HepG2 (cell line): Measurements from ENCODE around the gene ZNRD2. TPM values are rescaled to one million over a fixed set of nuclear protein-coding genes. Genes with fewer than 3 reads are reported as not detected.

ENCODE experiments used
- ATAC-seq: fragments of 200-7000 bp; cut with Tn5 transposase; 3 replicates; pipeline ENCODE4 v1.9.1; 2020; ENCODE audit warnings: mild to moderate bottlenecking, moderate library complexity
- BruUV-seq: library from RNA; stranded (reverse); fragments of 400-500 nt; replicated peaks from 2 replicates; lab custom pipeline; 2021; lab: Mats Ljungman, UMichigan
- CTCF ChIA-PET: fragments of 300-600 bp; formaldehyde crosslinking; extraction: SDS; loops from one replicate; lab custom pipeline; 2021; ENCODE audit warnings: low total read pairs, inconsistent platforms, low intra/inter-chr PET ratio; lab: Yijun Ruan, JAX
- POLR2A ChIA-PET: fragments of 350-600 bp; sonication (Branson Sonifier 250); formaldehyde crosslinking; loops from one replicate; lab custom pipeline; 2020; ENCODE audit warnings: antibody characterized with exemption, inconsistent platforms; lab: Yijun Ruan, JAX
- DNase-seq: peaks from one replicate; pipeline ENCODE4 v3.0.0-alpha.2; 2015; ENCODE audit warnings: low spot score
- FAIRE-seq: peaks from 3 replicates; lab custom pipeline; 2011; peaks lifted over from hg19 to GRCh38; lab: Jason Lieb, UNC
- H2AFZ ChIP-seq: one replicate; pipeline ENCODE4 v1.6.1; 2011; ENCODE audit warnings: low read length, inconsistent platforms
- H3K27ac ChIP-seq: fragments of 300-600 bp; 3 replicates; pipeline ENCODE4 v1.8.0; 2011; ENCODE audit warnings: mixed run types, mild to moderate bottlenecking, mixed read lengths, low read length, inconsistent platforms; ENCODE audit not compliant: insufficient read depth; ENCODE audit errors: extremely low read length
- H3K27me3 ChIP-seq, 2 experiments: fragments of 200-600 bp in 1 of 2; 2 replicates in 1 of 2; 3 replicates in 1 of 2; pipeline versions ENCODE4 v1.6.0 to v1.8.0; 2011; ENCODE audit warnings: low read length in 2 of 2, mild to moderate bottlenecking in 2 of 2, moderate library complexity in 2 of 2, inconsistent platforms in 1 of 2; ENCODE audit not compliant: insufficient read depth in 2 of 2, control insufficient read depth in 1 of 2
- H3K36me3 ChIP-seq, 2 experiments: fragments of 200-600 bp in 1 of 2; replicated peaks in 1 of 2; 2 replicates in 1 of 2; 3 replicates in 1 of 2; pipeline versions ENCODE4 v1.5.1 to v1.8.0; 2011; ENCODE audit warnings: low read length in 2 of 2, inconsistent platforms in 1 of 2; ENCODE audit not compliant: insufficient read depth in 2 of 2, control insufficient read depth in 1 of 2
- H3K4me1 ChIP-seq: 2 replicates; pipeline ENCODE4 v1.5.1; 2012; ENCODE audit warnings: low read length, inconsistent platforms; ENCODE audit not compliant: insufficient read depth
- H3K4me2 ChIP-seq: 2 replicates; pipeline ENCODE4 v1.6.0; 2011; ENCODE audit warnings: low read depth, low read length, inconsistent platforms
- H3K4me3 ChIP-seq, 3 experiments: fragments of 200-600 bp in 1 of 3; sonication (generic), shearing (Covaris generic) in 1 of 3; replicated peaks in 1 of 3; 2 replicates each; pipeline ENCODE4 v1.5.1; 2011 to 2016; ENCODE audit warnings: low read length in 3 of 3, inconsistent platforms in 2 of 3, low read depth in 2 of 3, mild to moderate bottlenecking in 2 of 3, control low read depth in 1 of 3, mixed read lengths in 1 of 3; ENCODE audit not compliant: insufficient read depth in 1 of 3
- H3K79me2 ChIP-seq: one replicate; pipeline ENCODE4 v1.6.1; 2011; ENCODE audit warnings: low read length, inconsistent platforms; ENCODE audit not compliant: insufficient read depth
- H3K9ac ChIP-seq: 2 replicates; pipeline ENCODE4 v1.6.0; 2011; ENCODE audit warnings: mild to moderate bottlenecking, low read depth, low read length, inconsistent platforms; ENCODE audit not compliant: insufficient read depth
- H3K9me3 ChIP-seq: 2 replicates; pipeline ENCODE4 v1.5.1; 2012; ENCODE audit warnings: mild to moderate bottlenecking, low read length
- H4K20me1 ChIP-seq: 2 replicates; pipeline ENCODE4 v1.6.0; 2011; ENCODE audit warnings: inconsistent platforms, mild to moderate bottlenecking, low read length, moderate library complexity; ENCODE audit not compliant: insufficient read depth
- AHDC1 ChIP-seq: sonication (generic); formaldehyde crosslinking; IDR thresholded peaks from 2 replicates; pipeline ENCODE4 v1.5.1; 2020; ENCODE audit warnings: mild to moderate bottlenecking, missing genetic modification reagents, borderline replicate concordance
- KAT2B ChIP-seq: fragments of 150-350 bp; IDR thresholded peaks from 2 replicates; pipeline ENCODE4 v1.6.1; 2014; ENCODE audit warnings: low read depth, low read length, borderline replicate concordance
- NFE2L2 ChIP-seq: fragments of 150-350 bp; IDR thresholded peaks from 2 replicates; pipeline ENCODE4 v1.6.1; 2014; ENCODE audit warnings: low read length
- NFIC ChIP-seq: IDR thresholded peaks from 2 replicates; pipeline ENCODE4 v1.6.1; 2012; ENCODE audit warnings: mild to moderate bottlenecking, low read length, inconsistent platforms
- NRL ChIP-seq: sonication (generic); formaldehyde crosslinking; IDR thresholded peaks from 2 replicates; pipeline ENCODE4 v1.5.0; 2020; ENCODE audit warnings: missing genetic modification reagents, mild to moderate bottlenecking, moderate library complexity, borderline replicate concordance
- SALL1 ChIP-seq: sonication (generic); formaldehyde crosslinking; IDR thresholded peaks from 2 replicates; pipeline ENCODE4 v1.8.0; 2022; ENCODE audit warnings: mild to moderate bottlenecking, missing genetic modification reagents
- THRA ChIP-seq: sonication (generic); formaldehyde crosslinking; IDR thresholded peaks from 2 replicates; pipeline ENCODE4 v1.4.0; 2020; ENCODE audit warnings: missing genetic modification reagents, borderline replicate concordance
- ZNF101 ChIP-seq: sonication (generic); formaldehyde crosslinking; IDR thresholded peaks from 2 replicates; pipeline ENCODE4 v1.4.0; 2020; ENCODE audit warnings: mild to moderate bottlenecking, low read depth, missing genetic modification reagents, borderline replicate concordance
- ZNF256 ChIP-seq: sonication (generic); formaldehyde crosslinking; conservative IDR thresholded peaks from 2 replicates; pipeline ENCODE4 v1.4.0; 2020; ENCODE audit warnings: missing genetic modification reagents
- ZSCAN25 ChIP-seq: sonication (generic); formaldehyde crosslinking; IDR thresholded peaks from 2 replicates; pipeline ENCODE4 v1.8.0; 2022; ENCODE audit warnings: mild to moderate bottlenecking, missing genetic modification reagents
- WGBS: methylation state at CpG from one replicate; pipeline ENCODE4 v1.1.6; 2017; ENCODE audit warnings: low lambda C conversion rate; 5-methylcytosine and 5-hydroxymethylcytosine counted together
- in situ Hi-C: cut with HindIII; loops from 2 replicates; pipeline ENCODE4 v1.10.0; 2017; ENCODE audit warnings: low pct_unique_long_range_greater_than_20kb; ENCODE audit not compliant: extremely low pct_ligation_motif_present
- intact Hi-C: fragments of 100-400 bp; cut with micrococcal nuclease; formaldehyde crosslinking; loops from one replicate; pipeline ENCODE4 v1.10.0; 2022; ENCODE audit not compliant: unreplicated experiment
- polyA plus RNA-seq, 8 experiments: library from polyadenylated mRNA; depleted of rRNA in 3 of 8; stranded (reverse) in 7 of 8; unstranded in 1 of 8; fragments of >200 nt; fragmentation: Illumina TruSeq in 4 of 8; extraction: Trizol in 4 of 8; gene quantifications; 2 replicates each; pipeline versions ENCODE4 v1.2.1 to v1.2.3, GENCODE V29; 2011 to 2016; ENCODE audit warnings: low read depth in 4 of 8, missing spikeins in 1 of 8, mixed read lengths in 1 of 8; ENCODE audit not compliant: insufficient read depth in 1 of 8
- total RNA-seq, 5 experiments: library from RNA; depleted of rRNA; stranded (reverse); fragments of >200 nt; fragmentation: Illumina TruSeq; extraction: Trizol; gene quantifications; 2 replicates each; pipeline ENCODE4 v1.2.3, GENCODE V29; 2016; ENCODE audit warnings: low read depth in 1 of 5

The ZNRD2 gene
- total and polyA plus RNA-seq, 2 of the 13 experiments (the other 11 are each of a cell fraction or from before 2014, with no cell fraction given), result 29.2 to 34.0 TPM

GRCh38 chr11:65584723-65585171, 14.5 kb downstream of the ZNRD2 start:
- H3K79me2 ChIP-seq, result no peaks in the 10 kb centered on the region
- POLR2A ChIA-PET, result interaction anchor here (1.5 kb wide), 1 partner anchor 10 kb away, joined by 4 read pairs; the partner anchor contains the start of gene KCNK7
- TF ChIP-seq ZNF101 (CRISPR knock-in tag) (no peak), KAT2B (no peak), SALL1 (CRISPR knock-in tag) (no peak), ZNF256 (CRISPR knock-in tag) (no peak), NFE2L2 (no peak), NFIC (no peak), THRA (CRISPR knock-in tag) (no peak), ZSCAN25 (CRISPR knock-in tag) (no peak), AHDC1 (CRISPR knock-in tag) (no peak), NRL (CRISPR knock-in tag) (no peak)

More at GRCh38 chr11:65584723-65585171, 14.5 kb downstream of the ZNRD2 start:
- H4K20me1 ChIP-seq, result no peaks in the 10 kb centered on the region
- ATAC-seq, result no peak
- FAIRE-seq, result no peak
- 0 out of 5 replicates have a peak, but pooled peaks cover 0 to 4% of the 10 kb centered on the region in 2 experiments for H3K36me3 ChIP-seq
- H3K27me3 ChIP-seq, result no peaks in the 10 kb centered on the region
- WGBS, result 93% methylated on average over 23 of the region's 46 CpGs
- BruUV-seq, result no TSS peak
- no peak overlapping the region for H3K27ac ChIP-seq
- H3K4me2 ChIP-seq, result no peak overlapping the region
- H3K9me3 ChIP-seq, result no peaks in the 10 kb centered on the region
- peaks cover 33% of the 10 kb centered on the region for H3K4me1 ChIP-seq
- H3K4me3 ChIP-seq, result no peak overlapping the region
- no peak overlapping the region for H3K9ac ChIP-seq
- in situ Hi-C loops, result loop anchor here (5.0 kb wide), 1 partner anchor 42 kb away; no protein-coding TSS in a partner anchor
- DNase-seq, result no peak
- CTCF ChIA-PET, result no interaction called here
- H2AFZ ChIP-seq, result no peak overlapping the region
- intact Hi-C loops, result no loop called here
